AG10803 (cell line): ENCODE results near the gene CHN2.

Experiments used
- DNase-seq: peaks from one replicate; pipeline ENCODE4 v3.0.0; 2010; ENCODE audit warnings: low read depth
- H3K4me3 ChIP-seq: 2 replicates; pipeline ENCODE4 v1.5.1; 2011; ENCODE audit warnings: mild to moderate bottlenecking, low read length, control low read depth
- CTCF ChIP-seq: conservative IDR thresholded peaks from 2 replicates; pipeline ENCODE4 v1.5.1; 2011; ENCODE audit warnings: mild to moderate bottlenecking, low read length, control low read depth, inconsistent platforms

CHN2 gene

DNA sequence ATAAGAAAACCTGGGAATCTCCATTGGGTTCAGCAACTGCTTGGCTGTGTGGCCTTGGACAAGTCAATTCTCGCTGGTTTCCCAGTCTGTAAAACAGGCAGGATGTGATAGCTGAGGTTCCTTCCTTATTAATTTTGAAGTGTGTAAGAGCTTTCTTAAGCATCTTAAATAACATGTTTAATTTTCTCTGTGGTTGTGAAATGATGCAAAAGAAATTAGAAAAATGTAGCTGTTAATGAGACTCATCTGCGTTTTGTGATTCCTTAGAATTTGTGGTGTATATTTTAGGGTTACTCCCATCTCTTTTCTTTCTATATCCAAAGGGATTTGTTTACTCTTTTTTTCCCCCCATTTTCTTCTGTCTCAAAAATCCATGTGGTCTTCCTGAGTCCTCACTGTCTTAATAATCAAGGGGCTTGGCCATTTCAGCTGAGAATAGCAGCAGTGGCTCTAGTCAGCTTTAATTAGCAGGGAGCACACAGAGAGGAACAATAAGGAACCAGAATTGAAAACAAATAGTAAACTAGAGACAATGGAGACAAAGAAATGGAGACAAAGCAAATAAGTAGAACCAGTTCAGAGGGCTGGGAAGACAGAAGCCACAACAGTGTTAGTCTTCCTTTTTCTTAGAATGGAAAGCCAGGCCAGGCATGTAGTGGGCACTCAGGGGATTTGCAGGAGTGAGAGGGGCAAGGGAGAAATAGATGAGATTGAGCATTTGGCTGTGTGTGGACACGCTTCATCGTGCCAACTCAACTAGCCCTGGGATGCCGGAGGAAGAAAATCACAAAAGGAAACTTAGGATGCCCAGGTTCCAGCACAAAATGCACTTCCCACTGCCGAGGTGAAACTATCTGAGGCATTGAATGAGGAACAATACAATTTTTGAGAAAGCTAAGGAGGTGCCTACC is 93.9 kb downstream of the CHN2 start:
- H3K4me3 ChIP-seq, result no peak overlapping the region
- TF ChIP-seq CTCF, result no peak
- DNase-seq, result no peak

GRCh38 chr7:29289156-29290021 is 94.8 kb downstream of the CHN2 start:
- peak; percentile 3 for DNase-seq
- TF ChIP-seq CTCF, result no peak
- no peak overlapping the region for H3K4me3 ChIP-seq

DNA sequence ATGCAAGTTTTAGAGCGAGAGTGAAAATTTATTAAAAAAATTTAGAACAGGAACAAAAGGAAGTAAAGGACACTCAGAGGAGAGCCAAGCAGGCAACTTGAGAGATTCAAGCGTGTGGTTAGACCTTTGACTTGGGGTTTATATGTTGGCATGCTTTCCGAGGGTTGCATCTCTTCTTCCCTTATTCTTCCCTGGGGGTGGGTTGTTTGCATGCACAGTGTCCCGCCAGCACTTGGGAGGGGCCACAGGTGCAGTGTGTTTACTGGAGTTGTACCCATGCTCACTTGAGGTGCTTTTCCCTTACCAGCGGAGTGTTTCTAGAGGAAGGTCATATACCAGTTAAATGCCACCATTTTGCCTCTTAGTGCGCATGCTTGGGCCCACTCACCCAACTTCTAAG is 96.3 kb downstream of the CHN2 start:
- H3K4me3 ChIP-seq, result no peak overlapping the region
- no peak for TF ChIP-seq CTCF
- no peak for DNase-seq

- no peak overlapping the region for H3K4me3 ChIP-seq
- no peak for DNase-seq
- no peak for TF ChIP-seq CTCF
These were observed 97.4 kb downstream of the CHN2 start for GRCh38 chr7:29291723-29292618.

DNA sequence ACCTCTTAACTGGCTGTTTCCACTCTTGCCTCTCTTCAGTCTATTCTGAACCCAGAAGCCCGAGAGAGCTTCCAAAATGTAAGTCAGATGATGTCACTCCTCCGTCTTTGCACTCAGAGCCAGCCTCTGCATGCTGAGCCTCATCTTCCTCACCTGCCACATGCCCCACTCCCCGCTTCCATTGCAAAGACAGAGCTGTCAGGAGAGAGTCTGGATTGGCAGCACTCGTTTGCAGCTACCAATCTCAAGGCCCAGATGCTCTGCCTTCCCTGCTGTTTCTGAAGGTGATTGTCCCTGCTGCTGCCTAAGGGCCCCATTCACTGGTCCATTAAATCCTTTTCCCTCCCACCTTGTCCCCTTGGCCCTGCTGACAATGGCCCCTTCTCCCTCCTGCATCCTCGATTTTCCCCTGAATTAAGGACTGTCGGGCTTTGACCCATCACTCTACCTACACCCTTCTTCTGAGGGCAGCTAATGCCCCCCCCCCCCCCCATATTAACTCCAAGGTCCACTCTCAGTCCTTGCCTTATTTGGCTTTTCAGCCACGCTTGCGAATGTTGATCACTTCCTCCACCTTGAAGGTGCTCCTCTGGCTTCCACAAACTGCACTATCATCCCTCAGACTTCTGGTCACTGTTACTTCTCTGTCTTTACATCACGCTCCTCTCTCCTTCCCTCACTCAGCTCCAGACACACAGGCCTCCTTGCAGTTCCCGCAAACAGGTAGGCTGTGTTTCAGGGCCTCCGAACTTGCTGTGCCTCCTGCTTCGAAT is 98.5 kb downstream of the CHN2 start:
- H3K4me3 ChIP-seq, result no peak overlapping the region
- no peak for TF ChIP-seq CTCF
- DNase-seq, result no peak

DNA sequence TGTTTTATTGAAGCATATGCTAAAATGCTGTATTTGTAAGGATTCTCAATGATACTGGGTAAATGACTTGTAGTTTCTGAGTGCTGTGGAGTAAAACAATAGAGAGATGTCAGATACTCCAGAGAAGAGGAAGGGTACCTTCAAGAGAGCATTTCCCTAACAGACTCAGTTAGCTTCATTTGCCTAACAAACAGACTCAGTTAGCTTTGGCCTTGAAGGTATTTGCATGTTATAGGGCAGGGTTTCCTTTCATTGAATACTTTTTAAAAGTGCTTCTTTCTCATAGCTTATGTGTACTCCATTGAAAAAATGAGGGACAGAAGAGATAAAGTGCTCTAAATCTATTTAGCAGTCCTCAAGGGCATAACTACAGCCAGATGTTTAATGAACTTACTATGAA is 101.8 kb downstream of the CHN2 start:
- no peak for TF ChIP-seq CTCF
- H3K4me3 ChIP-seq, result no peak overlapping the region
- no peak for DNase-seq
